ENCODE data around the gene TRPV6.

DNA sequence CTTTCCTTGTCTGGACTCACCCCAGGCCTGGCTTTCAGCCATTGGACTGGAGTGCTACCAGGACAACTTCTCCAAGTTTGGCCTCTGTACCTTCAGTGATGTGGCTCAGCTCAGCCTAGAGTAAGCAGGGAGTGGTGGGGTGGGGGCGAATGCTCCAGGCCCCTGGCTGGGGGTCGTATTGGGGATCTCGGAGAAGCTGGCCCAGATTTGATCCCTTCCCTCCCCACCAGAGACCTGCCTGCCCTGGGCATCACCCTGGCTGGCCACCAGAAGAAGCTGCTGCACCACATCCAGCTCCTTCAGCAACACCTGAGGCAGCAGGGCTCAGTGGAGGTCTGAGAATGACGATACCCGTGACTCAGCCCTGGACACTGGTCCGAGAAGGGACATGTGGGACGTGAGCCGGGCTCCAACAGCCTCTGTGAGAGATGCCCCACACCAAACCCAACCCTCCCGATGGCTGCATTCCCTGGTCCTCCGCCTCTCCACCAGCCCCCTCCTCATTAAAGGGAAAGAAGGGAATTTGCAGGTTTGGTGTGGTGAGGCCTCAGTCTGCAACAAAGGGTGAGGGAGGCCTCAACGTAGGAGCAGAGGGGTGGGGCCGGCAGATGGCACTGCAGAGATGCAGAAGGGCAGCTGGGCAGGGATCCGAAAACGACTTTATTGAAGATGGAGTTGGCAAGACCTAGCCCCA, 14.8 kb downstream of the TRPV6 start:
- TF ChIP-seq CTCF (IDR thresholded peaks at IDR 0.05; ENCODE audit: low read depth, low read length, missing input control) (no peak), RXRA (IDR thresholded peaks at IDR 0.05) (no peak), FOXA2 (IDR thresholded peaks at IDR 0.05) (no peak), GABPA (IDR thresholded peaks at IDR 0.05 in 1 of 2, conservative IDR thresholded peaks at IDR 0.05 in 1 of 2) (no peak), EGR1 (IDR thresholded peaks at IDR 0.05; ENCODE audit: low read depth in 2 of 2) (no peak)

Measured in liver (tissue), 3 donors.